ENCODE measurements around the gene GPC6. TPM values are rescaled to one million over a fixed set of nuclear protein-coding genes. Genes with fewer than 3 reads are reported as not detected.
"Not testable (repeated sequence)": the region's sequence is repeated elsewhere in the genome, so short reads cannot be mapped to it uniquely, and the experiment has no call there.

The GPC6 gene
- total and polyA plus RNA-seq, 2 donors (not counting 1 experiment from before 2014, with no cell fraction given): not detected

DNA sequence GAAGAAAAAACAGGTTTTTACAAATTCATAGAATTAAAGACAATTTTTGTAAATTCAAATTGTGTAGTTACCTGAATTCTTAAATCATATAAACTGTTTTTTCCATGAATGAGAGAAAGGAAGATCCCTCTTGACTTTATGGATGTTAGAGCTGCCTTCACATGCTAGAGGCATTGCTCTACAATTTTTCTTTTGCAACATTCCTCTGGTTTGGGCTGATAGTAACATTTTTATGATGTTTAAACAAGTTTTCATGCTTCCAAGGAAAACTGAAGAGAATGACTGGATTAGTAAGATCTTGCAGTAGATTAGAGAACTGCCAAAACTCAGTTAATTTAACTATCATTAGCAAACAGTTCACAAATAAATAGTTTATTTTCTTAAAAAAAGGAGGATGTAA lies 250.6 kb downstream of the GPC6 start:
- ChIA-PET CTCF (no interaction called here), POLR2A (no interaction called here)
- no peak for TF ChIP-seq EZH2 (IDR thresholded peaks at IDR 0.05; ENCODE audit: borderline replicate concordance, insufficient read depth, low read depth, low read length, poor library complexity, severe bottlenecking)
- TF ChIP-seq, protein P1, sequence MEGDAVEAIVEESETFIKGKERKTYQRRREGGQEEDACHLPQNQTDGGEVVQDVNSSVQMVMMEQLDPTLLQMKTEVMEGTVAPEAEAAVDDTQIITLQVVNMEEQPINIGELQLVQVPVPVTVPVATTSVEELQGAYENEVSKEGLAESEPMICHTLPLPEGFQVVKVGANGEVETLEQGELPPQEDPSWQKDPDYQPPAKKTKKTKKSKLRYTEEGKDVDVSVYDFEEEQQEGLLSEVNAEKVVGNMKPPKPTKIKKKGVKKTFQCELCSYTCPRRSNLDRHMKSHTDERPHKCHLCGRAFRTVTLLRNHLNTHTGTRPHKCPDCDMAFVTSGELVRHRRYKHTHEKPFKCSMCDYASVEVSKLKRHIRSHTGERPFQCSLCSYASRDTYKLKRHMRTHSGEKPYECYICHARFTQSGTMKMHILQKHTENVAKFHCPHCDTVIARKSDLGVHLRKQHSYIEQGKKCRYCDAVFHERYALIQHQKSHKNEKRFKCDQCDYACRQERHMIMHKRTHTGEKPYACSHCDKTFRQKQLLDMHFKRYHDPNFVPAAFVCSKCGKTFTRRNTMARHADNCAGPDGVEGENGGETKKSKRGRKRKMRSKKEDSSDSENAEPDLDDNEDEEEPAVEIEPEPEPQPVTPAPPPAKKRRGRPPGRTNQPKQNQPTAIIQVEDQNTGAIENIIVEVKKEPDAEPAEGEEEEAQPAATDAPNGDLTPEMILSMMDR (IDR thresholded peaks at IDR 0.05): no peak
- Mint-ChIP-seq H3K4me1 (no peaks in the 10 kb centered on the region), H3K27me3 (no peaks in the 10 kb centered on the region), H3K27ac (no peak overlapping the region), H3K4me3 (no peak overlapping the region), H3K9me3 (ENCODE audit: insufficient read depth) (no peaks in the 10 kb centered on the region)
- Histone ChIP-seq H3K4me2 (replicated peaks; ENCODE audit: low read depth, low read length, poor library complexity, severe bottlenecking) (no peak overlapping the region), H3K27ac (ENCODE audit: low read length in 2 of 2) (no peak overlapping the region), H3K79me2 (ENCODE audit: control insufficient read depth, insufficient read depth, low read length) (no peaks in the 10 kb centered on the region), H3K4me1 (ENCODE audit: control insufficient read depth in 2 of 2, insufficient read depth in 2 of 2, low read length in 2 of 2) (no peaks in the 10 kb centered on the region), H3K9ac (ENCODE audit: low read length) (no peak overlapping the region), H3K4me3 (ENCODE audit: control extremely low read depth in 1 of 5, extremely low read depth in 1 of 5, insufficient read depth in 1 of 5, low read depth in 2 of 5, low read length in 4 of 5) (no peak overlapping the region), H3K9me3 (ENCODE audit: control extremely low read depth in 1 of 3, control insufficient read depth in 2 of 3, insufficient read depth in 1 of 3, low read length in 2 of 3) (peaks cover 0 to 16% (median 0%) of the 10 kb centered on the region in 3 donors), H3K36me3 (replicated peaks in 1 of 2; ENCODE audit: control extremely low read depth in 1 of 2, control insufficient read depth in 1 of 2, extremely low read depth in 1 of 2, insufficient read depth in 2 of 2, low read length in 1 of 2) (no peaks in the 10 kb centered on the region), H2AFZ (ENCODE audit: insufficient read depth, low read depth, low read length, poor library complexity, severe bottlenecking) (no peak overlapping the region), H4K20me1 (ENCODE audit: control insufficient read depth, insufficient read depth, low read length, poor library complexity, severe bottlenecking) (no peaks in the 10 kb centered on the region), H3K27me3 (replicated peaks in 1 of 4; ENCODE audit: control extremely low read depth in 1 of 4, control insufficient read depth in 3 of 4, insufficient read depth in 4 of 4, low read length in 3 of 4) (no peaks in the 10 kb centered on the region)
- intact Hi-C loops (cut with micrococcal nuclease): no loop called here
- DNase-seq: no peak
- no peak for ATAC-seq (ENCODE audit: low read depth)

DNA sequence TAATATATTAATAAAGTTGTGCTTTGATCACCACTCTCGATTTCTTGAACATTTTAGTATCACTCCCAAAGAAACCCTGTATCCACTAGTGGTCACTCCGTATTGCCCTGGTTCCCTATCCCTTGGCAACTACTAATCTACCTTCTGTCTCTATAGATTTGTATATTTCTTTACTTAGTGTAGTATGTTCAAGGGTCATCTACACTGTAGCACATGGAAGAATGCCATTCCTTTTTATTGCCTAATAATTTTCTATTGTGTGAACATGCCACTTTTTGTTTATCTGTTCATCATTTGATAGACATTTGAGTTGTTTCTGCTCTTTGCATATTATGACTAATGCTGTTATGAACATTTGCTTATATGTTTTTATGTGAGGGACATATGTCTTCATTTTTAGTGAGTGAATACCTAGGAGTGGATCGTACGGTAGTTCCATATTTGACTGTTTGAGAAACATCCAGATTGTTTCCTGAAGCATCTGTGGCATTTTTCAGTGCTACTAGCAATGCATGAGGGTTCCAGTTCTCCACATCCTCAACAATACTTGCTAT lies 254.0 kb downstream of the GPC6 start:
- Histone ChIP-seq H2AFZ (ENCODE audit: insufficient read depth, low read depth, low read length, poor library complexity, severe bottlenecking) (no peak overlapping the region), H3K27ac (ENCODE audit: low read length in 2 of 2) (no peak overlapping the region), H3K79me2 (ENCODE audit: control insufficient read depth, insufficient read depth, low read length) (no peaks in the 10 kb centered on the region), H3K9ac (ENCODE audit: low read length) (no peak overlapping the region), H4K20me1 (ENCODE audit: control insufficient read depth, insufficient read depth, low read length, poor library complexity, severe bottlenecking) (no peaks in the 10 kb centered on the region), H3K4me3 (ENCODE audit: control extremely low read depth in 1 of 5, extremely low read depth in 1 of 5, insufficient read depth in 1 of 5, low read depth in 2 of 5, low read length in 4 of 5) (no peak overlapping the region), H3K27me3 (replicated peaks in 1 of 4; ENCODE audit: control extremely low read depth in 1 of 4, control insufficient read depth in 3 of 4, insufficient read depth in 4 of 4, low read length in 3 of 4) (no peaks in the 10 kb centered on the region), H3K9me3 (ENCODE audit: control extremely low read depth in 1 of 3, control insufficient read depth in 2 of 3, insufficient read depth in 1 of 3, low read length in 2 of 3) (no peaks in the 10 kb centered on the region), H3K4me1 (ENCODE audit: control insufficient read depth in 2 of 2, insufficient read depth in 2 of 2, low read length in 2 of 2) (no peaks in the 10 kb centered on the region), H3K4me2 (replicated peaks; ENCODE audit: low read depth, low read length, poor library complexity, severe bottlenecking) (no peak overlapping the region), H3K36me3 (replicated peaks in 1 of 2; ENCODE audit: control extremely low read depth in 1 of 2, control insufficient read depth in 1 of 2, extremely low read depth in 1 of 2, insufficient read depth in 2 of 2, low read length in 1 of 2) (no peaks in the 10 kb centered on the region)
- no CpG with 5 or more reads among the region's 4 CpGs for WGBS (ENCODE audit: insufficient coverage)
- ChIA-PET CTCF (no interaction called here), POLR2A (no interaction called here)
- Mint-ChIP-seq H3K9me3 (ENCODE audit: insufficient read depth) (no peaks in the 10 kb centered on the region), H3K27ac (no peak overlapping the region), H3K4me1 (no peaks in the 10 kb centered on the region), H3K27me3 (no peaks in the 10 kb centered on the region), H3K4me3 (no peak overlapping the region)
- intact Hi-C loops (cut with micrococcal nuclease): no loop called here
- ATAC-seq (ENCODE audit: low read depth) (no peak), DNase-seq (no peak)
- TF ChIP-seq, protein P1 (IDR thresholded peaks at IDR 0.05): no peak
- TF ChIP-seq EZH2 (IDR thresholded peaks at IDR 0.05; ENCODE audit: borderline replicate concordance, insufficient read depth, low read depth, low read length, poor library complexity, severe bottlenecking): no peak

DNA sequence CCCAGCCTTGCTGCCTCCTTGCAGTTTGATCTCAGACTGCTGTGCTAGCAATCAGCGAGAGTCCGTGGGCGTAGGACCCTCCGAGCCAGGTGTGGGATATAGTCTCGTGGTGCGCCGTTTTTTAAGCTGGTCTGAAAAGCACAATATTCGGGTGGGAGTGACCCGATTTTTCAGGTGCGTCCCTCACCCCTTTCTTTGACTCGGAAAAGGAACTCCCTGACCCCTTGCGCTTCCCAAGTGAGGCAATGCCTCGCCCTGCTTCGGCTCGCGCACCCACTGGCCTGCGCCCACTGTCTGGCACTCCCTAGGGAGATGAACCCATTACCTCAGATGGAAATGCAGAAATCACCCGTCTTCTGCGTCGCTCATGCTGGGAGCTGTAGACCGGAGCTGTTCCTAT lies 269.5 kb downstream of the GPC6 start:
- H4K20me1 ChIP-seq (ENCODE audit: control insufficient read depth, insufficient read depth, low read length, poor library complexity, severe bottlenecking); H3K27ac ChIP-seq (ENCODE audit: low read length in 2 of 2); POLR2A ChIA-PET; H3K27me3 Mint-ChIP-seq; H3K4me1 Mint-ChIP-seq; H3K9me3 Mint-ChIP-seq (ENCODE audit: insufficient read depth); H3K79me2 ChIP-seq (ENCODE audit: control insufficient read depth, insufficient read depth, low read length); H3K4me2 ChIP-seq (replicated peaks; ENCODE audit: low read depth, low read length, poor library complexity, severe bottlenecking); intact Hi-C loops (cut with micrococcal nuclease); H3K4me3 Mint-ChIP-seq; H2AFZ ChIP-seq (ENCODE audit: insufficient read depth, low read depth, low read length, poor library complexity, severe bottlenecking); H3K4me1 ChIP-seq (ENCODE audit: control insufficient read depth in 2 of 2, insufficient read depth in 2 of 2, low read length in 2 of 2); H3K36me3 ChIP-seq (replicated peaks in 1 of 2; ENCODE audit: control extremely low read depth in 1 of 2, control insufficient read depth in 1 of 2, extremely low read depth in 1 of 2, insufficient read depth in 2 of 2, low read length in 1 of 2); H3K4me3 ChIP-seq (ENCODE audit: control extremely low read depth in 1 of 5, extremely low read depth in 1 of 5, insufficient read depth in 1 of 5, low read depth in 2 of 5, low read length in 4 of 5); CTCF ChIA-PET; H3K9ac ChIP-seq (ENCODE audit: low read length); H3K27ac Mint-ChIP-seq; DNase-seq; ATAC-seq (ENCODE audit: low read depth); H3K27me3 ChIP-seq (replicated peaks in 1 of 4; ENCODE audit: control extremely low read depth in 1 of 4, control insufficient read depth in 3 of 4, insufficient read depth in 4 of 4, low read length in 3 of 4); H3K9me3 ChIP-seq (ENCODE audit: control extremely low read depth in 1 of 3, control insufficient read depth in 2 of 3, insufficient read depth in 1 of 3, low read length in 2 of 3): not testable (repeated sequence)
- WGBS (ENCODE audit: insufficient coverage): 95% methylated on average over 17 of the region's 21 CpGs

Data from B cell (primary cell).